RWPE2 (cell line): Measurements from ENCODE around the gene PTPRB.
A peak's percentile ranks its signal among the peaks of the same experiment; 100 is the strongest.

Experiments used
- ATAC-seq: fragments of 200-7000 bp; cut with Tn5 transposase; 3 replicates; pipeline ENCODE4 v1.9.1; 2021; ENCODE audit warnings: low read depth
- DNase-seq: peaks from one replicate; pipeline ENCODE4 v3.0.0-alpha.2; 2020; ENCODE audit warnings: low spot score
- H3K27ac ChIP-seq: fragments of 450-650 bp; 2 replicates; pipeline ENCODE4 v1.5.1; 2017; ENCODE audit warnings: mild to moderate bottlenecking; ENCODE audit not compliant: poor library complexity, severe bottlenecking
- H3K27me3 ChIP-seq: fragments of 250-450 bp; sonication (Bioruptor Pico); 2 replicates; pipeline ENCODE4 v1.5.1; 2021; ENCODE audit warnings: mild to moderate bottlenecking, moderate library complexity; ENCODE audit not compliant: insufficient read depth, poor library complexity, severe bottlenecking
- H3K36me3 ChIP-seq: fragments of 250-450 bp; sonication (Bioruptor Pico); 2 replicates; pipeline ENCODE4 v1.5.1; 2020; ENCODE audit warnings: low read depth, mild to moderate bottlenecking, moderate library complexity
- H3K4me1 ChIP-seq: fragments of 250-450 bp; sonication (Bioruptor Pico); 2 replicates; pipeline ENCODE4 v1.5.1; 2021; ENCODE audit warnings: mild to moderate bottlenecking, moderate library complexity; ENCODE audit not compliant: insufficient read depth, poor library complexity, severe bottlenecking
- H3K4me3 ChIP-seq: fragments of 250-450 bp; sonication (Bioruptor Pico); 2 replicates; pipeline ENCODE4 v1.5.1; 2021; ENCODE audit warnings: mild to moderate bottlenecking, moderate library complexity; ENCODE audit not compliant: severe bottlenecking
- H3K9me3 ChIP-seq: fragments of 250-450 bp; sonication (Bioruptor Pico); 2 replicates; pipeline ENCODE4 v1.5.1; 2021; ENCODE audit warnings: mild to moderate bottlenecking, moderate library complexity; ENCODE audit not compliant: severe bottlenecking
- CTCF ChIP-seq: fragments of 450-650 bp; IDR thresholded peaks from one replicate; pipeline ENCODE4 v1.5.1; 2017; ENCODE audit warnings: mild to moderate bottlenecking, moderate library complexity; ENCODE audit not compliant: poor library complexity, severe bottlenecking

PTPRB gene

GRCh38 chr12:70604662-70605061 lies 32.6 kb downstream of the PTPRB start:
- no peaks in the 10 kb centered on the region for H3K27me3 ChIP-seq
- ATAC-seq: no peak
- no peaks in the 10 kb centered on the region for H3K9me3 ChIP-seq
- TF ChIP-seq CTCF: no peak
- H3K36me3 ChIP-seq: no peaks in the 10 kb centered on the region
- peaks cover 27% of the 10 kb centered on the region for H3K4me1 ChIP-seq
- no peak overlapping the region for H3K4me3 ChIP-seq
- no peak overlapping the region for H3K27ac ChIP-seq
- DNase-seq: no peak

- Histone ChIP-seq H3K4me3 (no peak overlapping the region), H3K27ac (no peak overlapping the region), H3K36me3 (no peaks in the 10 kb centered on the region), H3K27me3 (no peaks in the 10 kb centered on the region), H3K9me3 (no peaks in the 10 kb centered on the region), H3K4me1 (peaks cover 27% of the 10 kb centered on the region)
- 0 out of 3 replicates have a peak, but pooled peaks have one; percentile 35 for ATAC-seq
- DNase-seq: no peak
- TF ChIP-seq CTCF: no peak
These were observed 34.2 kb downstream of the PTPRB start for GRCh38 chr12:70603044-70603443.

GRCh38 chr12:70598467-70599193 lies 38.6 kb downstream of the PTPRB start:
- no peak for ATAC-seq
- no peak overlapping the region for H3K4me3 ChIP-seq
- H3K4me1 ChIP-seq: peaks cover 7% of the 10 kb centered on the region
- TF ChIP-seq CTCF: no peak
- H3K27me3 ChIP-seq: no peaks in the 10 kb centered on the region
- no peaks in the 10 kb centered on the region for H3K36me3 ChIP-seq
- no peaks in the 10 kb centered on the region for H3K9me3 ChIP-seq
- H3K27ac ChIP-seq: no peak overlapping the region
- no peak for DNase-seq

GRCh38 chr12:70592664-70593063 lies 44.6 kb downstream of the PTPRB start:
- H3K4me1 ChIP-seq: no peaks in the 10 kb centered on the region
- no peaks in the 10 kb centered on the region for H3K36me3 ChIP-seq
- H3K27ac ChIP-seq: no peak overlapping the region
- ATAC-seq (no peak), DNase-seq (no peak)
- no peaks in the 10 kb centered on the region for H3K9me3 ChIP-seq
- TF ChIP-seq CTCF: no peak
- no peaks in the 10 kb centered on the region for H3K27me3 ChIP-seq
- H3K4me3 ChIP-seq: no peak overlapping the region

- no peak overlapping the region for H3K4me3 ChIP-seq
- no peaks in the 10 kb centered on the region for H3K27me3 ChIP-seq
- ATAC-seq (no peak), DNase-seq (no peak)
- H3K4me1 ChIP-seq: no peaks in the 10 kb centered on the region
- no peak overlapping the region for H3K27ac ChIP-seq
- no peaks in the 10 kb centered on the region for H3K36me3 ChIP-seq
- H3K9me3 ChIP-seq: no peaks in the 10 kb centered on the region
- peak; percentile 4 for TF ChIP-seq CTCF
These were observed 46.5 kb downstream of the PTPRB start for GRCh38 chr12:70590549-70591226.
